GM06990 (cell line): Measurements from ENCODE around the gene TJP2.

ENCODE experiments used
- DNase-seq: peaks from one replicate; pipeline ENCODE4 v3.0.0-alpha.2; 2011; ENCODE audit not compliant: insufficient read length; ENCODE audit errors: extremely low read depth
- H3K27me3 ChIP-seq: replicated peaks from 2 replicates; pipeline ENCODE4 v1.6.0; 2011; ENCODE audit warnings: low read length; ENCODE audit not compliant: control insufficient read depth, insufficient read depth
- H3K36me3 ChIP-seq: 2 replicates; pipeline ENCODE4 v1.5.1; 2011; ENCODE audit warnings: low read length; ENCODE audit not compliant: control insufficient read depth, insufficient read depth
- H3K4me3 ChIP-seq: replicated peaks from 2 replicates; pipeline ENCODE4 v1.5.1; 2011; ENCODE audit warnings: low read depth, mild to moderate bottlenecking, control low read depth, low read length
- CTCF ChIP-seq: IDR thresholded peaks from 2 replicates; pipeline ENCODE4 v1.5.1; 2011; ENCODE audit warnings: low read length, control low read depth, mild to moderate bottlenecking, inconsistent platforms; ENCODE audit not compliant: insufficient read depth, poor library complexity, severe bottlenecking

The TJP2 gene

GRCh38 chr9:69143291-69143690, 30.8 kb upstream of the TJP2 start:
- no peak for DNase-seq
- H3K27me3 ChIP-seq, result no peaks in the 10 kb centered on the region
- TF ChIP-seq CTCF, result no peak
- H3K4me3 ChIP-seq, result no peak overlapping the region
- H3K36me3 ChIP-seq, result no peaks in the 10 kb centered on the region

GRCh38 chr9:69145144-69145715, 28.8 kb upstream of the TJP2 start:
- DNase-seq, result no peak
- H3K27me3 ChIP-seq, result no peaks in the 10 kb centered on the region
- TF ChIP-seq CTCF, result no peak
- H3K4me3 ChIP-seq, result no peak overlapping the region
- no peaks in the 10 kb centered on the region for H3K36me3 ChIP-seq

- no peak for TF ChIP-seq CTCF
- DNase-seq, result no peak
- no peaks in the 10 kb centered on the region for H3K36me3 ChIP-seq
- no peak overlapping the region for H3K4me3 ChIP-seq
- H3K27me3 ChIP-seq, result no peaks in the 10 kb centered on the region
Observed at GRCh38 chr9:69147041-69147834, 26.8 kb upstream of the TJP2 start.

GRCh38 chr9:69149321-69149807, 24.7 kb upstream of the TJP2 start:
- no peaks in the 10 kb centered on the region for H3K36me3 ChIP-seq
- no peaks in the 10 kb centered on the region for H3K27me3 ChIP-seq
- DNase-seq, result no peak
- H3K4me3 ChIP-seq, result no peak overlapping the region
- no peak for TF ChIP-seq CTCF

- H3K4me3 ChIP-seq, result no peak overlapping the region
- no peak for TF ChIP-seq CTCF
- DNase-seq, result no peak
- no peaks in the 10 kb centered on the region for H3K27me3 ChIP-seq
- no peaks in the 10 kb centered on the region for H3K36me3 ChIP-seq
Observed at GRCh38 chr9:69151506-69151905, 22.6 kb upstream of the TJP2 start.
